ENCODE measurements around the gene GSK3B.
A peak's percentile ranks its signal among the peaks of the same experiment; 100 is the strongest.

The GSK3B gene

DNA sequence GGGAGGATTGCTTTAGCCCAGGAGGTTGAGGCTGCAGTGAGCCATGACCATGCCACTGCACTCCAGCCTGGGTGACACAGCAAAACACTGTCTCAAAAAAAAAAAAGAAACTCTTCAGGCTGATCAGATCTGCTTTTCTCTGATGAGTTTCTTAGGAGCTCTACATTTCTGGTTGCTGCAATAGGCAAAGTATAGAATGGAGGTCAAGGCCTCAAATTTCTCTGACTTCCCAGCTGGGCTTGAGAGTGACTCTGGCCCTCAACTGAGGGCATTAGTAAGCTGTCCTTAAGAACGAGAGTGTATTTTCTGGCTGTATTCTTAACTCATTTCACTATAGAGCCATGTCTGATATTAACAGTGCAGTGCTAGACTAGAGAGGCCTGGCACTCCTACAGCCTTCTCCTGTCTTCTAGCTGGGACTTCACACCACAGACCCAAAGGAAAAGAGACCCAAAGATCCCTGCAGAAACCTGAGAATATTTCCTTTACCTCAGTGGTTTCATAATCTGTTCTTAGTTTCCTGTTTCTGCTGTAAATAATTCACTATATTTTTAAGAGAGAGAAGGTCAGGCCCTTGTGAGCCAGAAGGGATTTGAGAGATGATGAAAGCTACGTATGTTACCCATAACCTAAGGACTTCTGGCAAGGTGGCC, 314.4 kb downstream of the GSK3B start:
- H3K27ac Mint-ChIP-seq, result peak overlapping the region; percentile 48
- H3K4me1 Mint-ChIP-seq, result peaks cover 20% of the 10 kb centered on the region
- TF ChIP-seq, protein P1, sequence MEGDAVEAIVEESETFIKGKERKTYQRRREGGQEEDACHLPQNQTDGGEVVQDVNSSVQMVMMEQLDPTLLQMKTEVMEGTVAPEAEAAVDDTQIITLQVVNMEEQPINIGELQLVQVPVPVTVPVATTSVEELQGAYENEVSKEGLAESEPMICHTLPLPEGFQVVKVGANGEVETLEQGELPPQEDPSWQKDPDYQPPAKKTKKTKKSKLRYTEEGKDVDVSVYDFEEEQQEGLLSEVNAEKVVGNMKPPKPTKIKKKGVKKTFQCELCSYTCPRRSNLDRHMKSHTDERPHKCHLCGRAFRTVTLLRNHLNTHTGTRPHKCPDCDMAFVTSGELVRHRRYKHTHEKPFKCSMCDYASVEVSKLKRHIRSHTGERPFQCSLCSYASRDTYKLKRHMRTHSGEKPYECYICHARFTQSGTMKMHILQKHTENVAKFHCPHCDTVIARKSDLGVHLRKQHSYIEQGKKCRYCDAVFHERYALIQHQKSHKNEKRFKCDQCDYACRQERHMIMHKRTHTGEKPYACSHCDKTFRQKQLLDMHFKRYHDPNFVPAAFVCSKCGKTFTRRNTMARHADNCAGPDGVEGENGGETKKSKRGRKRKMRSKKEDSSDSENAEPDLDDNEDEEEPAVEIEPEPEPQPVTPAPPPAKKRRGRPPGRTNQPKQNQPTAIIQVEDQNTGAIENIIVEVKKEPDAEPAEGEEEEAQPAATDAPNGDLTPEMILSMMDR (IDR thresholded peaks at IDR 0.05), result no peak
- H3K36me3 Mint-ChIP-seq (ENCODE audit: low read depth), result peaks cover 9% of the 10 kb centered on the region
- peaks cover 21% of the 10 kb centered on the region for H3K9me3 Mint-ChIP-seq
- H3K4me3 Mint-ChIP-seq, result no peak overlapping the region
- H3K27me3 Mint-ChIP-seq (ENCODE audit: low read depth, poor library complexity), result no peaks in the 10 kb centered on the region
- DNase-seq, result no peak

DNA sequence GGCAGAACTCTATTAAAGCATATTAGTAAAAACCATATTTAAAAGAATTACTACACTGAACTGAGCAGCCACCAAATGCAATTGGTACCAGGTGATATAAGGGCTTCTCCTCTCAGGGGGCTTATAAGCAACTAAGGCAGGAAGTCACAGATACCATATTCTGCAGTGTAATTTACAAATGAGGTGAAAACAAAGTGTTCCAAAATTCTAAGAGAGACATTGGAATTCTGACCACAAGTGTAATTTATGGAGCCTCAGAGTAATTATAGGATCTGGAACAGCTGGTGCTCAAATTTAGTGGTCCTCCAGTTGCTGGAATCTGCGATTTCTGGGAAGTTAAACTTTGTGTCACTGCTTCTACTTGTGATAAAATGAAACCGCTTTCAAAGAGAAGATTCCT, 315.4 kb downstream of the GSK3B start:
- Mint-ChIP-seq H3K36me3 (ENCODE audit: low read depth) (peaks cover 9% of the 10 kb centered on the region), H3K27me3 (ENCODE audit: low read depth, poor library complexity) (peaks cover 4% of the 10 kb centered on the region), H3K27ac (no peak overlapping the region), H3K4me1 (peaks cover 20% of the 10 kb centered on the region), H3K4me3 (no peak overlapping the region), H3K9me3 (peaks cover 23% of the 10 kb centered on the region)
- TF ChIP-seq, protein P1 (IDR thresholded peaks at IDR 0.05), result no peak
- no peak for DNase-seq

DNA sequence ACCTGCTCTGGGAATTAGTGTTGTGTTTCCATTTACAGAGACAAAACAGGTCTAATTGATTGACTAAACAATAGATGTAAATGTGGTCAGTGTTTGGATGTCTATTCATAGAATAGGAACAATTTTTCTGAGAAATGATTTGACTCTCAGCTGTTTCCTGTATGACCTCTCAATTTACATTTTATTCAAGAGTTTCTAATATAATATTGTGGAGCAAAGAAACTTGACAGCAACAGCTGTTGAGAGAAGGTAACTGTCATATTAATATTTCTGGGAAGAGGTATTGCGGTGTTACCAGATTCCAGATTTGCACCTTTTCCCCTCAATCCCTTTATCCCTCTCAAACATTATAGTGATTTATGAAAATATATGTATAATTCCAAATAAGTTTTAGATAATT, 316.1 kb downstream of the GSK3B start:
- TF ChIP-seq, protein P1 (IDR thresholded peaks at IDR 0.05), result no peak
- Mint-ChIP-seq H3K27me3 (ENCODE audit: low read depth, poor library complexity) (peaks cover 4% of the 10 kb centered on the region), H3K4me1 (peaks cover 20% of the 10 kb centered on the region), H3K4me3 (no peak overlapping the region), H3K9me3 (peaks cover 23% of the 10 kb centered on the region), H3K27ac (no peak overlapping the region), H3K36me3 (ENCODE audit: low read depth) (peaks cover 9% of the 10 kb centered on the region)
- no peak for DNase-seq

DNA sequence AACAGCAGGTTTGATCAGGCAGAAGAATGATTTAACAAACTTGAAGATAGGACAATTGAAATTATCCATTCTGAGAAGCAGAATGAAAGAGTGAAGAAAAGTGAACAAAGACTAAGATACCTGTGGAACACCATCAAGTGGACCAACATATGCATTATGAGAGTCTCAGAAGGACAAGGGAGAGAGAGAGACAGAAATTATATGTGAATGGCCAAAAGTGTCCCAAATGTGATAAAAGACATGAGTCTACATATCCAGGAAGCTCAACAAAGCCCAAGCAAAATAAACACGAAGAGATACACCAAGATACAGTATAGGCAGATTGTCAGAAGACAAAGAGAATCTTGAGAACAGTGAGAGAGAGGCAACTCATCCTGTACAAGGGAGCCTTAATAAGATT, 317.9 kb downstream of the GSK3B start:
- Mint-ChIP-seq H3K36me3 (ENCODE audit: low read depth) (peaks cover 9% of the 10 kb centered on the region), H3K27me3 (ENCODE audit: low read depth, poor library complexity) (peaks cover 4% of the 10 kb centered on the region), H3K27ac (no peak overlapping the region), H3K4me3 (no peak overlapping the region), H3K4me1 (peaks cover 16% of the 10 kb centered on the region), H3K9me3 (peaks cover 23% of the 10 kb centered on the region)
- TF ChIP-seq, protein P1 (IDR thresholded peaks at IDR 0.05), result no peak
- no peak for DNase-seq

DNA sequence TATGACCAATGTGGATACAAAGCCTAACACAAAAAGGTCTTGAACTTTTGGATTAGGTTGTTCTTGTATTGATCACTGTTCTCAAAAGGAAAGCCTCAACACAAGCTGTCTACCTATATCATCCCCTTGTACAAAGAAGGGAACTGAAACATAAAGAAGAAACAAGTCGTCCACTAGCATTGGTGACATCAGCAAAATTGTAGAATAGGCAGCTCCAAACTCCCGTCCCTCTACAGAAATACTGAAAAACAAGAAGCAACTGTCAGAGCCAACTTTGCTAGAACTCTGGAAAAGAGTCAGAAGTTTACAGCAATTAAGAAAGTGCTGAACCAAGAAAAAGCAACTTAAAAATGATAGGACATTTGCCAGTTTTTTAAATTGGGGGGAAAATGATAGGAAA, 319.8 kb downstream of the GSK3B start:
- no peaks in the 10 kb centered on the region for H3K4me1 Mint-ChIP-seq

More for the DNA sequence above, 319.8 kb downstream of the GSK3B start:
- peaks cover 23% of the 10 kb centered on the region for H3K9me3 Mint-ChIP-seq
- TF ChIP-seq, protein P1 (IDR thresholded peaks at IDR 0.05), result no peak
- H3K27ac Mint-ChIP-seq, result no peak overlapping the region
- no peak overlapping the region for H3K4me3 Mint-ChIP-seq
- peaks cover 9% of the 10 kb centered on the region for H3K36me3 Mint-ChIP-seq (ENCODE audit: low read depth)
- DNase-seq, result no peak
- H3K27me3 Mint-ChIP-seq (ENCODE audit: low read depth, poor library complexity), result peaks cover 4% of the 10 kb centered on the region
